Activated CD4-positive, alpha-beta memory T cell treated with anti-CD3 and anti-CD28 coated beads, Interleukin-2, amount 10 ng/mL, durations not matched to agents 7 days and 5 days (primary cell): Measurements from ENCODE around the gene LRRC8C. TPM values are rescaled to one million over a fixed set of nuclear protein-coding genes. Genes with fewer than 3 reads are reported as not detected.

Experiments
- CTCF ChIA-PET: fragments of 350-600 bp; sonication (Branson Sonifier 250); formaldehyde crosslinking; loops from one replicate; lab custom pipeline; 2021; ENCODE audit warnings: antibody characterized with exemption, inconsistent platforms; lab: Charles Lee
- POLR2A ChIA-PET: fragments of 350-600 bp; sonication (Branson Sonifier 250); formaldehyde crosslinking; loops from one replicate; lab custom pipeline; 2021; ENCODE audit warnings: antibody characterized with exemption; lab: Charles Lee
- DNase-seq: peaks from one replicate; pipeline ENCODE4 v3.0.0-alpha.2; 2020
- H3K27ac Mint-ChIP-seq: one replicate; pipeline ENCODE4 v1.8.0; 2021; ENCODE audit warnings: mild to moderate bottlenecking, mixed read lengths
- H3K27me3 Mint-ChIP-seq: one replicate; pipeline ENCODE4 v1.8.0; 2021; ENCODE audit warnings: mixed read lengths
- H3K36me3 Mint-ChIP-seq: one replicate; pipeline ENCODE4 v1.8.0; 2021; ENCODE audit warnings: low read depth, mixed read lengths
- H3K4me1 Mint-ChIP-seq: one replicate; pipeline ENCODE4 v1.8.0; 2021; ENCODE audit warnings: mixed read lengths
- H3K4me3 Mint-ChIP-seq: one replicate; pipeline ENCODE4 v1.8.0; 2021; ENCODE audit warnings: mild to moderate bottlenecking, mixed read lengths
- H3K9me3 Mint-ChIP-seq: one replicate; pipeline ENCODE4 v1.8.0; 2021; ENCODE audit warnings: mixed read lengths
- total RNA-seq, 2 experiments: library from RNA; stranded (reverse); gene quantifications; one replicate each; pipeline ENCODE4 v1.2.3, GENCODE V29; 2021

The LRRC8C gene
- total RNA-seq, 2 experiments from 2014 or later: 52.5 to 55.6 TPM

DNA sequence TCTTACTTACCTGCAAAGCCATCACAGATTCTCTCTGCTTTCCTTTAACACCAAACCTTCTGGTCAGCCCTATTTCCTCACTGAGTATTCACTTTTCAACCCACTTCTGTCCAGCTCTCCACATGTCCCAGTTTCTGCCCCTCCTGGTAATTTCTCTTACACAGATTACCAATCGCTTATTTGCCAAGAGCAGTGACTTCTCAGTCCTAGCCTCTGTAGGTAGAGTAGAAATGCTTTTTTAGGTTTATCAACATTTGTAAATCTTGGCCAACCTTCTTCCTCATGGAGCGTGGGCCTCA is 33.6 kb upstream of the LRRC8C start:
- H3K27me3 Mint-ChIP-seq: no peaks in the 10 kb centered on the region
- H3K36me3 Mint-ChIP-seq: peaks cover 19% of the 10 kb centered on the region
- no peak for DNase-seq
- ChIA-PET CTCF (interaction anchor here (0.8 to 4.1 kb wide), 9 partner anchors 11 to 165 kb away, joined by 3 to 26 read pairs (median 4); no protein-coding TSS in a partner anchor), POLR2A (interaction anchor here (1.6 to 5.0 kb wide), 3 partner anchors 10 to 163 kb away, joined by 5 to 21 read pairs (median 11); no protein-coding TSS in a partner anchor)
- no peak overlapping the region for H3K4me3 Mint-ChIP-seq
- H3K27ac Mint-ChIP-seq: peak overlapping the region; percentile 47
- peaks cover 73% of the 10 kb centered on the region for H3K4me1 Mint-ChIP-seq
- no peaks in the 10 kb centered on the region for H3K9me3 Mint-ChIP-seq

GRCh38 chr1:89600451-89601224 is 32.3 kb upstream of the LRRC8C start:
- H3K9me3 Mint-ChIP-seq: no peaks in the 10 kb centered on the region
- no peak overlapping the region for H3K27ac Mint-ChIP-seq
- no peak overlapping the region for H3K4me3 Mint-ChIP-seq
- peaks cover 27% of the 10 kb centered on the region for H3K36me3 Mint-ChIP-seq
- peaks cover 84% of the 10 kb centered on the region for H3K4me1 Mint-ChIP-seq
- H3K27me3 Mint-ChIP-seq: no peaks in the 10 kb centered on the region
- CTCF ChIA-PET: interaction anchor here (1.0 to 4.1 kb wide), 6 partner anchors 10 to 162 kb away, joined by 4 to 26 read pairs (median 6); no protein-coding TSS in a partner anchor
- POLR2A ChIA-PET: interaction anchor here (1.1 to 12.0 kb wide), 7 partner anchors 9 to 162 kb away, joined by 3 to 828 read pairs (median 5); partner anchors contain the start of gene LRRC8C
- DNase-seq: no peak

GRCh38 chr1:89602871-89603404 is 30.0 kb upstream of the LRRC8C start:
- Mint-ChIP-seq H3K27ac (peak overlapping the region; percentile 99), H3K27me3 (no peaks in the 10 kb centered on the region), H3K4me3 (peak overlapping the region; percentile 4), H3K9me3 (no peaks in the 10 kb centered on the region), H3K36me3 (peaks cover 20% of the 10 kb centered on the region), H3K4me1 (peaks cover 90% of the 10 kb centered on the region)
- CTCF ChIA-PET: interaction anchor here (0.9 to 10.4 kb wide), 10 partner anchors 9 to 619 kb away, joined by 4 to 102 read pairs (median 10); partner anchors contain the start of gene LRRC8C
- DNase-seq: no peak
- POLR2A ChIA-PET: interaction anchor here (0.8 to 12.0 kb wide), 15 partner anchors 9 to 476 kb away, joined by 3 to 828 read pairs (median 10); partner anchors contain the start of genes LRRC8B and LRRC8C

DNA sequence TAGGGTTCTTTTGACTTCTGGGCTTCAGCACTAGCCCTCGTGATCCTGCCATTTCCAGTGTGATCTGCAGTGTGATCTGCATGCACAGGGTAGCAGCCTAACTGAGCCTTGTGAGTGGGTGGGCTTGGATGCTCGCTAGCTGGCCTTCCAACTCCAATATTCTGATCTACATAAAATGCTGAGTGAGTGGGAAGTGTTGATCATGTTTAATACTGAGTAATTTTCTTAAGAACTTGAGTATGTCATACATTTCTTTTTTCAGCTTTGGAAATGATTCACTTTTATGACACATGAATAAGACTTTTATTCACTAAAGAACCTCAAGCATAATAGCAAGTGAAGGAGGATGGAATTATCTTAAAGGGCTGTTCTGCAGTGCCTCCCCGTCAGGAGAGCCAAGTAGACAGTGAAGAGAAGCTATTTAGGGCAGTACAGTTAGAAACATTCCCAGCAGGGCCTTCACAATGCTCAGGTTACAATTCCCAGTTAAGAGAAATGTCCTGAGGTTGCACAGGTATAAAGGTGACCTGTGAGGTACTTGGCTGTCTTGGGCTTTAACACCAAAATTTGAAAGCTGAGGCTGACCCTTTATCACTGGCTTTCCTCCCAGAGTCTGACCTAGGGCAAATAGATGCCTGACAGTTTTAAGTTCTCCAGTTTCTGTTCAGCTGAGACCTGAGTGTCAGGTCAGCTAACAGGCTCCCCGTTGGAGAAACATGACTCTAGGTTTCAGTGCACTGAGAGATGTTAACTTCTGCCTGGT is 29.1 kb upstream of the LRRC8C start:
- Mint-ChIP-seq H3K4me3 (peak overlapping the region; percentile 26), H3K27me3 (no peaks in the 10 kb centered on the region), H3K36me3 (peaks cover 19% of the 10 kb centered on the region), H3K4me1 (peaks cover 89% of the 10 kb centered on the region), H3K27ac (peak overlapping the region; percentile 99), H3K9me3 (no peaks in the 10 kb centered on the region)
- CTCF ChIA-PET: interaction anchor here (0.9 to 10.4 kb wide), 14 partner anchors 8 to 620 kb away, joined by 3 to 102 read pairs (median 7); partner anchors contain the start of gene LRRC8C
- POLR2A ChIA-PET: interaction anchor here (0.8 to 12.0 kb wide), 23 partner anchors 8 to 477 kb away, joined by 3 to 828 read pairs (median 8); partner anchors contain the start of genes LRRC8B and LRRC8C
- no peak for DNase-seq

- POLR2A ChIA-PET: interaction anchor here (1.0 to 12.0 kb wide), 17 partner anchors 7 to 477 kb away, joined by 3 to 828 read pairs (median 10); partner anchors contain the start of genes LRRC8B and LRRC8C
- H3K4me1 Mint-ChIP-seq: peaks cover 88% of the 10 kb centered on the region
- peak overlapping the region; percentile 99 for H3K27ac Mint-ChIP-seq
- peaks cover 24% of the 10 kb centered on the region for H3K36me3 Mint-ChIP-seq
- H3K4me3 Mint-ChIP-seq: no peak overlapping the region
- H3K9me3 Mint-ChIP-seq: no peaks in the 10 kb centered on the region
- CTCF ChIA-PET: interaction anchor here (0.9 to 10.4 kb wide), 12 partner anchors 10 to 158 kb away, joined by 3 to 102 read pairs (median 8); partner anchors contain the start of gene LRRC8C
- DNase-seq: no peak
- H3K27me3 Mint-ChIP-seq: no peaks in the 10 kb centered on the region
Observed at GRCh38 chr1:89604414-89604735, 28.5 kb upstream of the LRRC8C start.

GRCh38 chr1:89605692-89606091 is 27.2 kb upstream of the LRRC8C start:
- peaks cover 29% of the 10 kb centered on the region for H3K36me3 Mint-ChIP-seq
- H3K4me1 Mint-ChIP-seq: peaks cover 92% of the 10 kb centered on the region
- ChIA-PET POLR2A (interaction anchor here (1.1 to 12.0 kb wide), 9 partner anchors 10 to 153 kb away, joined by 4 to 828 read pairs (median 10); partner anchors contain the start of genes LRRC8B and LRRC8C), CTCF (interaction anchor here (0.9 to 10.4 kb wide), 5 partner anchors 11 to 157 kb away, joined by 3 to 102 read pairs (median 4); no protein-coding TSS in a partner anchor)
- no peaks in the 10 kb centered on the region for H3K27me3 Mint-ChIP-seq
- H3K4me3 Mint-ChIP-seq: no peak overlapping the region
- no peak for DNase-seq
- H3K9me3 Mint-ChIP-seq: no peaks in the 10 kb centered on the region
- peak overlapping the region; percentile 99 for H3K27ac Mint-ChIP-seq

DNA sequence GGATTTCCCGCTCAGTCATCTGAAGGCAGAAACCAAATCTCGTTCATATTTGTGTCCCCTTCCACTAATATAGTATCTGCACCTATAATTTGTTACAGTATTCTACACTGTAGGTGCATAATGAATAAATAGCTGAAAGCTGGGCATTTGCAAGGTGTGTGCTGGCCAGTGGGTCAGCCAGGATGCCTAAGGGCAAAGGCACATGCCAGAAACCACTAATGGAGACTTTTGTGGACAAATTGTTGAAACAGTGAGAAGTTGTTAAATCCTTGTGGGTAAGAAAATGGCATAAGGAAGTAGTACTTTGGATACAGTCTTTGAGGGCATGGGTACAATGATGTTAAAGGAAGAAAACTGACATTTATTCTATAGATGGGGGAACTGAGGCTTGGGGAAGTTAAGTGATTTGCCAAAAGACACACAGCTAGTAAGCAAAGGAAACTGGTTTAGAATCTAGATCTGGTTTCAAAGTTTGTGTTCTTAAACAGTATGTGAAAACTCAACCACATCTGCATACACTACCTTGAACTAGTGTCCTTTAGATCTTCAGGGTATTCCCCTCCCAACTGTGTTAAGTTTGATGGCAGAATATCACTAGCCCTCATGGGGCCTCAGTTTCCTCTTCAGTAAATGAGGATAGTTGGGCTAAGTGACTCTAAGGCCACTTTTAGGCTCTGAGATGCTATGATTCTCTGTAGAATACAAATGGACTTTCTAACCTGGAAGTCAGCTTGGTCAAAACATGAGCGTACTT is 26.5 kb upstream of the LRRC8C start:
- H3K4me3 Mint-ChIP-seq: peak overlapping the region; percentile 31
- H3K27ac Mint-ChIP-seq: peak overlapping the region; percentile 99
- ChIA-PET POLR2A (interaction anchor here (1.1 to 12.0 kb wide), 8 partner anchors 10 to 541 kb away, joined by 3 to 828 read pairs (median 13); partner anchors contain the start of genes GBP1, GBP2, LRRC8B and LRRC8C), CTCF (interaction anchor here (0.9 to 10.4 kb wide), 7 partner anchors 10 to 156 kb away, joined by 3 to 102 read pairs (median 4); no protein-coding TSS in a partner anchor)
- no peak for DNase-seq
- no peaks in the 10 kb centered on the region for H3K9me3 Mint-ChIP-seq
- peaks cover 94% of the 10 kb centered on the region for H3K4me1 Mint-ChIP-seq
- H3K27me3 Mint-ChIP-seq: no peaks in the 10 kb centered on the region
- peaks cover 29% of the 10 kb centered on the region for H3K36me3 Mint-ChIP-seq

- ChIA-PET POLR2A (interaction anchor here (1.1 to 12.0 kb wide), 9 partner anchors 13 to 542 kb away, joined by 3 to 828 read pairs (median 16); partner anchors contain the start of genes GBP1, GBP2, LRRC8B and LRRC8C), CTCF (interaction anchor here (0.9 to 10.4 kb wide), 7 partner anchors 10 to 156 kb away, joined by 3 to 102 read pairs (median 19); no protein-coding TSS in a partner anchor)
- Mint-ChIP-seq H3K36me3 (peaks cover 31% of the 10 kb centered on the region), H3K9me3 (no peaks in the 10 kb centered on the region), H3K4me1 (peaks cover 92% of the 10 kb centered on the region), H3K27me3 (no peaks in the 10 kb centered on the region), H3K4me3 (peak overlapping the region; percentile 31), H3K27ac (peak overlapping the region; percentile 99)
- peak; percentile 53 for DNase-seq
Observed at GRCh38 chr1:89607156-89607555, 25.8 kb upstream of the LRRC8C start.

DNA sequence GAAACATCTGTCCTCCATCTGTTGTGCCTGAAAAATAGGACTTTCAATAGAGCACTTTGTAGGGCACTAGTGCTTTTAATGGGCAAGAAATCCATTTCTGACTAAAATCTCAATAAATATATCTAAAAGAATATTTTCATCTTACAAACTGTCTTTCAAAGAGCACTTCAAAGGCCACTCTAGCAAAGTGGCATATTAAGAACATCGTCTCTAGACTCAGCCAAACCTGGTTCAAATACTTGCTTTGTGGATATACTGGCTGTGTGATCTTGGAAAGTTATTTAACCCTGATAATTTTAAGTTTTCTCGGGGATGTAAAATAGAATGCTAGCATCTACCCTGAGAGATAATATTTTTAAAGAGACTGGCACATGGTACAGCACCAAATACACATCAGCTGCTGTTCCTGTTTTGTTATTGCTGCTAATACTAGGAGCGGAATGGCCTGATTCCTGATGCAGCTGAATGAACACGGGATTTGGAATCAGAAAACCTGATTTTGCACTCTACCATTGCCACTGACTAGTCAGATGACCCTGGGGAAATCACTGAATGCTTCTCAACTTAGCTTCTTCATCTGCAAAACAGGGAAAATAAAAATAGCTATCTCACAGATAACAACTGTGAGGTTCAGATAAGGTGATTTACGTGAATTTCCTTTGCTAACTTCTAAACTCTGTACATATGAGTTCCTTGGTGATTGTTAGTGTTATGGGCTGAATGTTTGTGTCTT is 25.2 kb upstream of the LRRC8C start:
- H3K36me3 Mint-ChIP-seq: peaks cover 33% of the 10 kb centered on the region
- H3K9me3 Mint-ChIP-seq: no peaks in the 10 kb centered on the region
- no peak for DNase-seq
- ChIA-PET POLR2A (interaction anchor here (0.8 to 12.0 kb wide), 20 partner anchors 9 to 538 kb away, joined by 3 to 828 read pairs (median 12); partner anchors contain the start of genes GBP2, LRRC8B and LRRC8C), CTCF (interaction anchor here (0.8 to 10.4 kb wide), 13 partner anchors 10 to 235 kb away, joined by 3 to 102 read pairs (median 6); partner anchors contain the start of gene LRRC8C)
- peaks cover 93% of the 10 kb centered on the region for H3K4me1 Mint-ChIP-seq
- H3K27me3 Mint-ChIP-seq: no peaks in the 10 kb centered on the region
- peak overlapping the region; percentile 86 for H3K4me3 Mint-ChIP-seq
- H3K27ac Mint-ChIP-seq: peak overlapping the region; percentile 99

- Mint-ChIP-seq H3K4me3 (peak overlapping the region; percentile 86), H3K27me3 (no peaks in the 10 kb centered on the region), H3K9me3 (no peaks in the 10 kb centered on the region), H3K27ac (peak overlapping the region; percentile 99), H3K36me3 (peaks cover 29% of the 10 kb centered on the region), H3K4me1 (peaks cover 92% of the 10 kb centered on the region)
- CTCF ChIA-PET: interaction anchor here (0.8 to 10.4 kb wide), 17 partner anchors 8 to 235 kb away, joined by 3 to 102 read pairs (median 6); partner anchors contain the start of gene LRRC8C
- peak; percentile 76 for DNase-seq
- POLR2A ChIA-PET: interaction anchor here (0.6 to 12.0 kb wide), 27 partner anchors 8 to 538 kb away, joined by 3 to 828 read pairs (median 9); partner anchors contain the start of genes GBP2, GBP4, GBP5 and LRRC8B
Observed at GRCh38 chr1:89608319-89608983, 24.5 kb upstream of the LRRC8C start.
